IPS DF 6.9 (cell line): ENCODE measurements around the gene LHX5.

Experiments
- DNase-seq: peaks from one replicate; pipeline ENCODE4 v3.0.0-alpha.2; 2013; ENCODE audit warnings: low read depth, low spot score
- H3K27ac ChIP-seq: one replicate; pipeline ENCODE4 v1.5.1; 2013; ENCODE audit warnings: low read length, control low read depth
- H3K27me3 ChIP-seq: 2 replicates; pipeline ENCODE4 v1.6.1; 2013; ENCODE audit warnings: mild to moderate bottlenecking, low read length; ENCODE audit not compliant: control insufficient read depth, insufficient read depth
- H3K36me3 ChIP-seq: 2 replicates; pipeline ENCODE4 v1.6.1; 2013; ENCODE audit warnings: low read length; ENCODE audit not compliant: control insufficient read depth, insufficient read depth
- H3K4me1 ChIP-seq: 2 replicates; pipeline ENCODE4 v1.6.1; 2013; ENCODE audit warnings: low read length; ENCODE audit not compliant: control insufficient read depth, insufficient read depth
- H3K4me3 ChIP-seq: 2 replicates; pipeline ENCODE4 v1.5.1; 2013; ENCODE audit warnings: mild to moderate bottlenecking, low read length
- H3K9me3 ChIP-seq: 2 replicates; pipeline ENCODE4 v1.6.1; 2013; ENCODE audit warnings: low read length, inconsistent platforms; ENCODE audit not compliant: control insufficient read depth, insufficient read depth
- WGBS: extraction: QIAGEN DNeasy Blood & Tissue Kit; methylation state at CpG from one replicate; pipeline ENCODE4 v1.1.7; 2013; ENCODE audit warnings: mixed read lengths, missing lambda C conversion rate; ENCODE audit not compliant: insufficient read length, insufficient coverage; 5-methylcytosine and 5-hydroxymethylcytosine counted together

Gene LHX5

DNA sequence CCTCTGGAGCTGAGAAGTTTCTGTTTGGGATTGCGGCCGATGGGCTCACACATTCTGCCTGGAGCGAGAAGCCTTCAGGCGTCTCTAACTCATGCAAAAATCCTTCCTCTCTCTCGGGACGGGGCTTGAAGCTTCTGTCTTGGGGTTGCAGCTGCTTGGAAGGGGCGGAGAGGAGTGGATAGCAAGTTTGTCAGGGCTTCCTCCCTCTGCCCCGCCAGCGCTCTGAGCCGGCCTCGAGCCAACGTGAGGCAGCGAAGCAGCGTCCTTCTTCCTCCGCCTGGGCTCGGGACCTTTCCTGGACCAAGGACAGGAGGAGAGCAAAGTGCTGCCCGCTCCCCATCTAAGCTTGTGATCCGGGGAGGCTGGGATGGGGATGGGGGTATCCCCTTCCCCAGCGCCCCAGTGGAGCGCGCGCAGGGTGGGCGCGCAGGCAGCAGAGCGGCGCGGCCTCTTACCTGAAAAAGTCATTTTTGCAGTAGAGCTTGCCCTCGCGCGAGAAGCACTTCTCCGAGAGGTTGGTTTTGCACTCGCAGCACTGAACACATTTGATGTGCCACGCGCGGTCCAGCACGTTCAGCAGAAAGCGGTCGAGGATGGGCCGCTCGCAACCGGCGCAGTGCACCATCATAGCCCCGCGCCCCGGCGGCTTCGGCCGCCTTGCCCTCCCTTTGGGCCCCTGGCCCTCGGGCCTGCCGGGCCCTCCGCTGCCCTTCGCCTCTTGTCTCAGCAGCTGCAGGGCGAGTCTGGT lies 626 bp downstream of the LHX5 start:
- no peaks in the 10 kb centered on the region for H3K36me3 ChIP-seq
- H3K27ac ChIP-seq = no peak overlapping the region
- H3K4me1 ChIP-seq = peaks cover 13% of the 10 kb centered on the region
- WGBS = no CpG with 5 or more reads among the region's 53 CpGs
- no peak for DNase-seq
- peak overlapping the region; percentile 12; the same call in 1 of the 2 replicates for H3K4me3 ChIP-seq
- no peaks in the 10 kb centered on the region for H3K9me3 ChIP-seq
- peaks cover 97% of the 10 kb centered on the region for H3K27me3 ChIP-seq

DNA sequence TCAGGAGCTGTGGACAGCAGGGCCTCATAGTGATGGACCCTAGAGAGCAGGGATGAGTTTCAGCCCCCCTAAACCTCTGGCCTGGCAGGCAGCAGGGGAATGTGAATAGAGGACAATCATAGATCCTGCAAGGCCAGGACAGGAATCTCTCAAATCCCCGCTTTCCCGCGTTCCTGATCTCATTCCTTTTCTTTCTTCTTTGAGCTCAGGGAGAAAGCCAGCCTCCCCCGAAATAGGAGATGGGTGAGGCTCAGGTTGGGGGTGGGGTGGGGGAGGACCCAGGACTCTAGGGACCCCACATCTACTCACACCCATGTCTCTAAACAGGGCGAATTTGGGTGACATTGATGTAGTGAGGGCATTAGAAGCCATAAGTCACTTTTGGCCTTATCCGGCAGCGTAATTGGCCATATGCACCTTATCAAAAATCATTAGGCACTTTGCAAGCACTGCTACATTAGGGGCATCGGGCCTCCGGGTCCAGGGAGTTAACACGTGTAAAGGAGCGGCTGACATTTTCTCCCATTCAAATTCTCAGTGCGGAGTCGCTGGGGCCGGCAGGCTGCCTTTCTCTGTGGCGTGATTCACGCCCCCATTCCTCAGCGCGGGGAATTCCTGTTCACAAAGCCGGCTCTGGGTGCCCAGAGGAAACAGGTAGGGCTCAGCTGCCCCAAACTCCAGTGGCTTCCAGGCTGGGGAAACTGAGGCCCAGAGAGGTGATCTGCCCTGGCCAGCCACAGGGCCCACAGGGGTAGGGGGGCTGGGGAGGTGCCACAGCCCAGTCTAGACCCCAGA lies 1.5 kb downstream of the LHX5 start:
- H3K4me3 ChIP-seq = no peak overlapping the region
- H3K36me3 ChIP-seq = no peaks in the 10 kb centered on the region
- H3K9me3 ChIP-seq = no peaks in the 10 kb centered on the region
- H3K27ac ChIP-seq = no peak overlapping the region
- no peak for DNase-seq
- peaks cover 97% of the 10 kb centered on the region for H3K27me3 ChIP-seq
- H3K4me1 ChIP-seq = peaks cover 13% of the 10 kb centered on the region
- WGBS = no CpG with 5 or more reads among the region's 19 CpGs

DNA sequence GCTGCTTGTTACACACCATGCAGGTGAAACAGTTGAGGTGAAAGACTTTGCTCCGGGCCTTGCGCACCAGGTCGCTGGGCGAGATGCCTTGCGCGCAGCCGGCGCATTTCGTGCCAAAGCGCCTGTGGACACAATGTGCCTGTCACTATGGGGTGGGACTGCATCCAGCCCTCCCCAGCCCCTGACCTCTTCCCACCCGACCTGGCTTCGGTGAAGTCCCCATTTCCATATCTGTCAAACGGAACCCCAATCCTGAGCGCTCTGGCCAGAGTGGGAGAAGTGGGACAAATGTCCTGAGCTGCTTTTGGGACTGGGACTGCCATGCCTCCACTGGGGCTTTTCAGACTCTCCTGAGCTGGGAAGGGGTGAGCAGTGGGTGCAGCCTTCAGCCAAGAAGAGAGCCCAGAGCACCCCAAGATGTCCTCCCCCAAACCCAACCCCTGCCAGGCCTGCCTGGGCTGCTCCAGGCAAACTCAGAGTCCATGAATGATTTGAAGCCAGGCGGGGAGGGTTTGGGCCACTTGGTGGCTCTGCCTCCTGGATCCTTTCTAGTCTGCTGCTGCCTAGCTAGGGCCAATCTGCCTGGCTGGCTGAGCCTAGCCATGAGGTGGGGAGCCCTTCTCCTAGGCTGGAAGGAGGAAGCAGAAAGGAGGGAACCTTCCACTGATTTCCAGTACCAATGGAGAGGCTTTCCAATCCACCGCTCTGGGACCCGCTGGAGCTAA lies 2.3 kb downstream of the LHX5 start:
- no peaks in the 10 kb centered on the region for H3K9me3 ChIP-seq
- peaks cover 97% of the 10 kb centered on the region for H3K27me3 ChIP-seq
- H3K27ac ChIP-seq = no peak overlapping the region
- DNase-seq = no peak
- H3K36me3 ChIP-seq = no peaks in the 10 kb centered on the region
- peaks cover 13% of the 10 kb centered on the region for H3K4me1 ChIP-seq
- no CpG with 5 or more reads among the region's 17 CpGs for WGBS
- no peak overlapping the region for H3K4me3 ChIP-seq

DNA sequence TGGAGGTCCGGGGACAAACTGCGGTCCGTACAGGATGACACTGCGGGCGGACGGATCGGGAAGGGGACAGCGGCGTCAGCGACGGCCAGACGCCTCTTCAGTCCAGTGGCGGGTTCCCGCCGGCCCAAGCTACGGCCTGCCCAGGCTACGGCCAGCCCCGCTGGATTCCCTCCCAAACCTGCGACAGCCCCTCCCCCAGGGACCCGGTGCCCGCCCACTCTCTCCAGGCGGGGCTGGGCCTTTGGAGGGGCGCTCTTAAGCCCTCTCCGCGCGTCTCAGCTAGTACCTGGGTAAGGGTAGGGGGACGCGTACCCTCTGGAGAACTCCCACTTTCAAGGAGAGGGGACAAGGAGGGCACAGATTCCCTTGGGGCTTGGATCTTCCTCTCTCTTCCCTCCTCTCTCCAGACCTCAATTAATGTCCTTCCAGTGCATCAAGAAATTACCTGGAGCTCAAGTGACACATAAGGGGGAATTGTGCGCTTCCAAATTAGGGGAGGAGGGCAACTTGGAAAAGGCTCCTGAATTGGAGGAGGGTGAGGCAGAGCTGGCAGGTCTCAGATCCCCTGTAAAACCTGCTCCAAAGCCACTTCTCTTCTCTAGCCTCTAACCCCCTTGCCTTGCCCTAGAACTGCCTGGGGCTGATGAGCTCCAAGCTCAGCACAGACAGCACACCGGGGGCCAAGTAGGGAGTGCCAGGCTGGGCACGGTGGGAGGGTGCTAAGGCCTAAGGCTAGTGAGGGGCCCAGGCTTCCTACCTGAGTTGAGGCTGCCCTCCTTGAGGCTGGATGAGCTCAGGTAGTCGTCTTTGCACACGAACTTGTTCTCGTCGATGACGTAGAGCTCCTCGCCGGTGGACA lies 3.1 kb downstream of the LHX5 start:
- DNase-seq = no peak
- H3K9me3 ChIP-seq = no peaks in the 10 kb centered on the region
- WGBS = no CpG with 5 or more reads among the region's 38 CpGs
- H3K27me3 ChIP-seq = peaks cover 97% of the 10 kb centered on the region
- peak overlapping the region; percentile 37; the same call in 1 of the 2 replicates for H3K4me3 ChIP-seq
- peaks cover 13% of the 10 kb centered on the region for H3K4me1 ChIP-seq
- H3K27ac ChIP-seq = no peak overlapping the region
- H3K36me3 ChIP-seq = no peaks in the 10 kb centered on the region

DNA sequence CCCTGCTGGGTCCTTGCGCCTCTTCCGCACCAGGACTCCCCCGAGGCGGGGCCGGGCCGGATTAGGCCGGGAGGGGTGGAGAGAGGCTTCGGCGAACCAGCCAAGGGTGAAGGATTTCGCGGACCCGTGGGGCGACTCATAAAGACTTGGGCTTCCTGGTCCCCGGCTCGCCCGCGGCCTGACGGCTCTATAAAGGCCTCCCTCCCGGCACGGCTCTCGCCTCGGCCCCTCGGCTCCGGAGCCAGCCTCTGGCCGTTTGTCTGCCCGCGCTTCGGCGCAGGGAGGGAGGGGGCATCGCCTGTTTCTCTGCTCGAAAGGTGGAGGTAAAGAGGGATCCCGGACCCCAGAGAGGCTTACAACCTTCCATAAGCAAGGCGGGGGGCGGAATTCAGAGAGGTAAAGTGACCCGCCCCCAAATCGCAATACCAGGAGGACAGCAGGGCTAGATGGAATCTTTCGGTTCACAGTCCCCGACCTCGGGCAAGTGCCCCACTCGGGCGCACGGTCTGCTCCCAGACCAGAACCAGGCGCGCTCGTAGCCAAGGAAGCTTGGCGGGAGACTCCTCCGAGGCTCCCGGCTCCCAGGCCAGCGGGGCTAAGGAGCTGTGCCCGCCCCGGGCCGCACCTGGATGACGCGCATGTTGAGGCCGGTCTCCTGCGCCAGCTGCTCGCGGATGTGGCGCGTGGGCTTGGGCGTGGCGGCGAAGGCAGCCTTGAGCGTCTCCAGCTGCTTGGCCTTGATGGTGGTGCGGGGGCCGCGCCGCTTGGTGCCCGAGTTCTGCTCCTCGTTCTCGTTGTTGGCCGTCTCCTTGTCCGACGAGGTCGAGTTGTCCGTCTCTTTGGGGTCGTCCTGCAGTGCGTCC lies 3.9 kb downstream of the LHX5 start:
- peaks cover 96% of the 10 kb centered on the region for H3K27me3 ChIP-seq
- WGBS = no CpG with 5 or more reads among the region's 78 CpGs
- H3K4me1 ChIP-seq = peaks cover 12% of the 10 kb centered on the region
- H3K27ac ChIP-seq = no peak overlapping the region
- H3K4me3 ChIP-seq = peak overlapping the region; percentile 37; the same call in 1 of the 2 replicates
- no peak for DNase-seq
- no peaks in the 10 kb centered on the region for H3K36me3 ChIP-seq
- no peaks in the 10 kb centered on the region for H3K9me3 ChIP-seq

DNA sequence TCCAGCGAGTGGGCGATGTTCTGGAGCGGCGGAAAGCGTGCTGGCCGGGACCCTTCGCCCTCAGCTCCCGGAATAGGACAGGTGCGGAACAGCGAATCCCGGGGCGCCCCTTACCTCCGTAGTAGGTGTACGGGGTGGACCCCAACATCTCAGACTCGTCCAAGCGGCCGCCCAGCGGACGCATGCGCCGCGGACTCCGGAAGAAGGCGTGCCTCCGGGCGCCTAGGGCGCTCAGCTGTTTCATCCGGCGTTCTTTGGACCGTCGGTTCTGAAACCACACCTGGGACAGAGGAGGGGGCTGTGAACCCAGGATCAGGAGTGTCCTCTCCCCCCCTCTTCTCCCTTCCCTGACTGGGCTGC lies 4.5 kb downstream of the LHX5 start:
- H3K27me3 ChIP-seq = peaks cover 94% of the 10 kb centered on the region
- H3K4me1 ChIP-seq = peaks cover 10% of the 10 kb centered on the region
- no peaks in the 10 kb centered on the region for H3K36me3 ChIP-seq
- H3K27ac ChIP-seq = no peak overlapping the region
- no peaks in the 10 kb centered on the region for H3K9me3 ChIP-seq
- no CpG with 5 or more reads among the region's 31 CpGs for WGBS
- H3K4me3 ChIP-seq = peak overlapping the region; percentile 21; the same call in 1 of the 2 replicates
- no peak for DNase-seq

DNA sequence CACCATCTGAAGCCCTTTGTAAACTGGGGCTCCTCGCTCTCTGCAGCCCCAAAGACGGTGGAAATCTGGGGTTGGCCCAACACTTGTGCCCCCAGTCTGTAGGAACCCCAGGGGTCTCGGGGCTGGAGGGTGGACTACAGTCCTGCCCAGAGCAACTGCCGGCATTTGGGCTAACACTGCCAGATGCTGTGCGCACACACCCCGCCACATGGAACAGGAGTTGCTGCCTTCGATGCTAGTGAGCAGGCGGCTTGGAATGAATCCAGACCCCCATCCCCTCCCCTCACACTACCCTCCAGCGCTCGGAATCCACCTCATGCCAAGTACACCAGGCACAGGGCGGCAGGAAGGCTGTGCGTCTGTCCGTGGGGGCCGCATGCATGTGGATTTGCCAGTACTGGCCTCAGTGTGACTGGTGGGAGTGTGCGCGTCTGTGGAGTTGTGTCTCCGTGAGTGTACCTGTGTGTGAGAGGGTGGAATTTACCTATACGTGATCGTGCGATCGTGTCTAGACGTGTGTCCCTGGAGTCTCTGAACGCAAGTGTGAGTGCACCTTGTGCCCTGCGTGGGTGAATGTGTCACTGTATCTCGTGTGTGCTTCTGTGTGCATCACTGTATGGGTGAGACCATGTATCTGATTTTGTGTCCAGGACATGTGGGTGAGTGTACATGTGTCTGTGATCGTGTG lies 5.1 kb downstream of the LHX5 start:
- DNase-seq = no peak
- Histone ChIP-seq H3K4me1 (peaks cover 10% of the 10 kb centered on the region), H3K4me3 (no peak overlapping the region), H3K9me3 (no peaks in the 10 kb centered on the region), H3K36me3 (no peaks in the 10 kb centered on the region), H3K27ac (no peak overlapping the region), H3K27me3 (peaks cover 89% of the 10 kb centered on the region)
- WGBS = no CpG with 5 or more reads among the region's 26 CpGs

DNA sequence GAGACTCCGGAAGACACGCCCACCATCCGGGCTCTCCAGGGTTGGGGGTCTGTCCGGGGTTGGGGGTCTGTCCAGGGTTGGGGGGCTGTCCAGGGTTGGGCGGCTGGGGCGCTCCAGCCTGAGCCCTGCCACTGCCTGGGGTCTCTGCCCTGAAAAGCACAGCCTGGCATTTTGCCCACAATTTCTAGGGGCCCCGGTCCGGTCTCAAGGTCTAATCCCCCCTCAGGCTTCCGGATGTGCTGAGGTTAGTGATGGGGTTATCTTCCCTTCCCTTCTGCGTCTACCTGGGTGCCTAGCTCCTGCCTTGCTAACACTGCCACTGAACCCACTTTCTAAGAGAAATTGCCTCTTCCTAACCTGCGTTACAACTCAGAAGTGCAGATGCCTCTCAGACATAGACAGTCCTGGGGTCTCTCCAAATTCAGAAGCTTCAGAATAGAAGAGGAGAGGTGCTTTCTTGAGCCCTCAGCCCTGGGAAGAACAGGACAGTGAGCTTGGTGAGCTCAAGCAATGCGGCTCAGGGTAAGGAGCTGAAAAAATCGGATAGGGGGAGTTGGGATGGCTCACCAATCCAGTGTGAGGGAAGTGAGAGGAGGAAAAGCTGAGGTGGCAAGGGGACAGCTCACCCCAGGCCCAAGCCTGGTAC lies 5.7 kb downstream of the LHX5 start:
- peaks cover 10% of the 10 kb centered on the region for H3K4me1 ChIP-seq
- H3K9me3 ChIP-seq = no peaks in the 10 kb centered on the region
- no peaks in the 10 kb centered on the region for H3K36me3 ChIP-seq
- H3K27ac ChIP-seq = no peak overlapping the region
- H3K27me3 ChIP-seq = peaks cover 83% of the 10 kb centered on the region
- no peak overlapping the region; the same call in 1 of the 2 replicates for H3K4me3 ChIP-seq
- no CpG with 5 or more reads among the region's 13 CpGs for WGBS
- DNase-seq = no peak
